Hepatocyte (in vitro differentiated cells): ENCODE data around the gene STX8.

Experiments
- CTCF ChIP-seq: fragments of 200-600 bp; sonication (generic); IDR thresholded peaks from 2 replicates; pipeline ENCODE4 v1.5.1; 2016; ENCODE audit warnings: antibody characterized with exemption, mild to moderate bottlenecking; ENCODE audit not compliant: poor library complexity
- EZH2 ChIP-seq: fragments of 200-600 bp; sonication (generic); IDR thresholded peaks from 2 replicates; pipeline ENCODE4 v1.6.1; 2016; ENCODE audit warnings: antibody characterized with exemption, mild to moderate bottlenecking, borderline replicate concordance

DNA sequence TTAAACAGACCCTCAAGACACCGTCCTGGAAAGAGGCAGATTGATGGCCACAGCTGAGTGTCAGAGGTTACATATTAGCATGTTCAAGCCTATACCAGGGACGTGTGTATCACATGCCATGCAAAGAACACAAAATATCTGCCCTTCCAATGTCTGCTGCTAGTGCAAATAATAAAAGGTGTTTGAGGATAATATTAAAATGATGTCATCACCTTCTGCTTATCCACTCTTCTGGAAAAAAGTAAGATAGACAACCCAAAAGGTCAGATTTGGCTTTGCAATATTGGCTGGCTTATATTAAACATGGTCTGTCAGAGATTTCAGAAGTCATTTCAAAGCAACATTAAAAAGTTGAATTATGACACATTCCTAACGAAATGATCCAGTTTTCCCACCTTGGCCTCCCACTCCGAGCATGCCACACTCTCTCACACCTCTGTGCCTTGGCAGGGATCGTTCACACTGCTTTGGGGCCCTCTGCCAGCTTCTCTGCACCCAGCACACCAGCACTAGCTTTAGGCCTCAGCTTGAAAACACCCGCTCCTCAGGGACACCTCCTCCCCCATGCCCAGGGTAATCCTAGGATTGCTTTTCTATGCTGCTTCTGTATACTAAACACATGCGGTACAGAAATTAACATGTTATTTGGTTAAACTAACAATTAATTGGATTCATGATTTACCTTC, 306.1 kb downstream of the STX8 start:
- no peak for TF ChIP-seq CTCF
- TF ChIP-seq EZH2 = no peak
